Measurements from ENCODE around the gene DHRSX. TPM values are rescaled to one million over a fixed set of nuclear protein-coding genes. Genes with fewer than 3 reads are reported as not detected.
A peak's percentile ranks its signal among the peaks of the same experiment; 100 is the strongest.

Gene DHRSX
- total and polyA plus RNA-seq, 11 donors = 14.6 to 36.1 (median 24.1) TPM

DNA sequence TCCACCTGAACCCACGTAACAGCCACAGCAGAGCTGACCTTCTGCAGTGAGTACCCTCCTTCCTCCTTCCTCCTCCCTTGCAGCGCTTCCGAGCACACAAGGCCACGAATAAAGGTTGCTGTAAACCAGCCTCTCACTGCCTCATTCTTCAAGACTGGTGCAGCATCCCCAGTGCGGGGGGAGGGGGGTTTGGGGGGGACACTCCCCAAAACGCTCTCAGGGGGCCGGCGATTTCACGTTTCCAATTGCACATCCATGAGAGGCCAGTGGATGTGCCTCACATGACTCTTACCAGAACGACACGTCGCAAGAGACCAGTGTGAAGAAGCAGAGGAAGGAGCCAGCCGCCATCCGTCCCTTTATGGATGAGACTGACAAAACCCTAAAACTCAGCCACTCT lies 5.2 kb downstream of the DHRSX start:
- DNase-seq = no peak
- peaks cover 0 to 63% (median 40%) of the 10 kb centered on the region in 12 donors for H3K4me1 ChIP-seq
- intact Hi-C loops (cut with DNase I) = loop anchor here in 4 of 10 donors (5.0 to 10.0 kb wide), 4 partner anchors 99 to 199 kb away; partner anchors contain the start of gene CD99 (in 1 of the 4)
- H3K4me3 ChIP-seq = no peak overlapping the region
- 79 to 84% (median 82%) methylated on average over 14 of the region's 14 CpGs for WGBS, 4 donors
- no peaks in the 10 kb centered on the region for H3K9me3 ChIP-seq
- H3K27ac ChIP-seq = peak overlapping the region in 2 of 12 donors; percentile 0 to 16
- no peak for ATAC-seq
- TF ChIP-seq, protein P1, sequence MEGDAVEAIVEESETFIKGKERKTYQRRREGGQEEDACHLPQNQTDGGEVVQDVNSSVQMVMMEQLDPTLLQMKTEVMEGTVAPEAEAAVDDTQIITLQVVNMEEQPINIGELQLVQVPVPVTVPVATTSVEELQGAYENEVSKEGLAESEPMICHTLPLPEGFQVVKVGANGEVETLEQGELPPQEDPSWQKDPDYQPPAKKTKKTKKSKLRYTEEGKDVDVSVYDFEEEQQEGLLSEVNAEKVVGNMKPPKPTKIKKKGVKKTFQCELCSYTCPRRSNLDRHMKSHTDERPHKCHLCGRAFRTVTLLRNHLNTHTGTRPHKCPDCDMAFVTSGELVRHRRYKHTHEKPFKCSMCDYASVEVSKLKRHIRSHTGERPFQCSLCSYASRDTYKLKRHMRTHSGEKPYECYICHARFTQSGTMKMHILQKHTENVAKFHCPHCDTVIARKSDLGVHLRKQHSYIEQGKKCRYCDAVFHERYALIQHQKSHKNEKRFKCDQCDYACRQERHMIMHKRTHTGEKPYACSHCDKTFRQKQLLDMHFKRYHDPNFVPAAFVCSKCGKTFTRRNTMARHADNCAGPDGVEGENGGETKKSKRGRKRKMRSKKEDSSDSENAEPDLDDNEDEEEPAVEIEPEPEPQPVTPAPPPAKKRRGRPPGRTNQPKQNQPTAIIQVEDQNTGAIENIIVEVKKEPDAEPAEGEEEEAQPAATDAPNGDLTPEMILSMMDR (IDR thresholded peaks at IDR 0.05) = no peak
- no peak for TF ChIP-seq POLR2A (IDR thresholded peaks at IDR 0.05)
- H3K27me3 ChIP-seq = no peaks in the 10 kb centered on the region
- H3K36me3 ChIP-seq = peaks cover 0 to 29% (median 3%) of the 10 kb centered on the region in 9 donors

DNA sequence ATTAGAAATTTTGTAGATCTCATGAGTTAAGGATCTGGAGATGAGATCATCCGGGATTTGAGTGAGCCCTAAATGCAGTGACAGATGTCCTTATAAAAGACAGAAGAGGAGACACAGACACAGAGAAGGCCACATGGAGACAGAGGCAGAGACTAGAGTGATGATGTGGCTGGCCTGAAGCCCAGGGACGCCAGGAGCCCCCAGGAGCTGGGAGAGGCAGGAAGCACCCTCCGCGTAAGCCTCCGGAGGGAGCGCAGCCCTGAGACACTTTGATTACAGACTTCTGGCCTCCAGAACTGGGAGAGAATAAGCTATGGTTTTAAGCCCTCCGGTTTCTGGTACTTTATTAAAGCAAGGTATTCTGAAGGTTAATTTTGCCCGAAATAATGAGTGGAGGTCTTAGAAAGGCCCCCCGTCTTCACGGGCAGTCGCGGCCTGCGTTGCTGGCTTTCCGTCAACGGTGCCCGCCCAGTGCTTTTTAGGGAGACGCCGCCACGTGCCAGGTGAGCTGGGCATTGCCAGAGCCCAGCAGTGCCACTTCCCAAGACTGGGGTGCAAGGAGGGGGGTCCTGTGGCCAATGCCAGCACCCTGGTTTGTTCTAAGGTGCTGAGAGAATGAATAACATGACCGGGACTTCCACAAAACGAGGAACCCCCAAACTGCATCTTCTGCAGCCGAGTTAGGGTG lies 8.1 kb downstream of the DHRSX start:
- ATAC-seq (peak; percentile 17 to 60 (median 43)), DNase-seq (peak in 1 of 5 donors; percentile 51)
- peaks cover 6 to 59% (median 32%) of the 10 kb centered on the region in 9 donors for H3K36me3 ChIP-seq
- peak overlapping the region in 3 of 12 donors; percentile 8 to 42 (median 29) for H3K27ac ChIP-seq
- no peak overlapping the region for H3K4me3 ChIP-seq
- no peaks in the 10 kb centered on the region for H3K27me3 ChIP-seq
- WGBS, 4 donors = 65 to 82% (median 68%) methylated on average over 22 of the region's 22 CpGs
- H3K4me1 ChIP-seq = peaks cover 0 to 41% (median 18%) of the 10 kb centered on the region in 12 donors
- TF ChIP-seq, protein P1 (IDR thresholded peaks at IDR 0.05) = no peak
- TF ChIP-seq POLR2A (IDR thresholded peaks at IDR 0.05) = no peak
- intact Hi-C loops (cut with DNase I) = loop anchor here in 3 of 10 donors (10.0 kb wide), 3 partner anchors 102 to 202 kb away; partner anchors contain the start of gene CD99 (in 1 of the 3)
- H3K9me3 ChIP-seq = no peaks in the 10 kb centered on the region

DNA sequence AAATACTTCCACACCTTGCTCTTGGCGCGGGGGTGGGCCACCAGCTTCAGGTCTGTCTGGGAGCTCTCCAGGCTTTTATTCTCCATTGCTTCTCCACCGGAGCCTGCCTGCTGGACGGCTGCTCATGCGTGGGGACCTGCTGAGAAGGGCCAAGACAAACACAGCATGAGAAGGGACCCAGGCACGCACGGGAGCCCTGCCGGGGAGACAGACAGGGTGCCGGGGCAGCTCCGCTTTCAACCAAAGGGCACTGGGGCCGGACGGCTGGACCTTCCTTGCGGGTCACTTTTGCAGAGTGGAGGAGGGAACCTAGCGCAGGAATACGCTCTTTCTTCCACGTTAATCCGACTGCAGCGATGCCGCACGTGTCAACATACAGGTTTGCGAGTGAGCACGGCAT lies 10.1 kb downstream of the DHRSX start:
- DNase-seq (no peak), ATAC-seq (no peak)
- Histone ChIP-seq H3K4me1 (peaks cover 0 to 28% (median 11%) of the 10 kb centered on the region in 12 donors), H3K27me3 (no peaks in the 10 kb centered on the region), H3K4me3 (no peak overlapping the region), H3K36me3 (peaks cover 6 to 66% (median 47%) of the 10 kb centered on the region in 9 donors), H3K27ac (no peak overlapping the region), H3K9me3 (no peaks in the 10 kb centered on the region)
- no peak for TF ChIP-seq POLR2A (IDR thresholded peaks at IDR 0.05)
- TF ChIP-seq, protein P1 (IDR thresholded peaks at IDR 0.05) = no peak
- WGBS, 4 donors = 91 to 95% (median 95%) methylated on average over 18 to 22 of the region's 22 CpGs
- intact Hi-C loops (cut with DNase I) = loop anchor here in 3 of 10 donors (10.0 kb wide), 3 partner anchors 104 to 204 kb away; partner anchors contain the start of gene CD99 (in 1 of the 3)

Data from heart left ventricle (tissue), 16 donors.